Measurements from ENCODE around the gene PPIL3. TPM values are rescaled to one million over a fixed set of nuclear protein-coding genes. Genes with fewer than 3 reads are reported as not detected.

Gene PPIL3
- total RNA-seq, 2 donors from 2014 or later, result 6.9 to 7.0 TPM

DNA sequence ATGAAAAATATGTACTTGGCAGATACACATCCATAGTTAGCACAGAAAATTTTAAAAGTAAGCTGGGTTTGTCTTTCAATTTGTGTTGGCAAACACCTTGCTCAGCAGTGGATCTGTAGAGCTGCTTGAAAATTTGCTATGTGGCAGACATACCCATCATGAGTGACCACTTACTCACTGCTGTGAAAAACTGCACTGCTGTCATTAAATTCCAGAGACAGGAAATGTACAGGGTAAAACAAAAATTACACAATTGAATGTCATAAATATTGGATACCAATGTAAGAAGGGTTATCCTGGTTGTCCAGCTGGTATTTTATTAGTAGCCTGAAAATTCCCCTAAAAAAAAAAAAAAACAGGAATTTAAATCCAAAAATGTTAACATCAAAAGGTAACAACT is 24.8 kb upstream of the PPIL3 start:
- Histone ChIP-seq H3K27ac (no peak overlapping the region), H3K36me3 (replicated peaks in 1 of 2; ENCODE audit: insufficient read depth in 1 of 2, low read depth in 2 of 2) (peaks cover 0 to 27% of the 10 kb centered on the region in 2 donors), H3K4me1 (no peaks in the 10 kb centered on the region), H3K9me3 (no peaks in the 10 kb centered on the region), H3K4me3 (no peak overlapping the region), H3K27me3 (no peaks in the 10 kb centered on the region)
- ATAC-seq (no peak), DNase-seq (no peak)
- TF ChIP-seq, protein P1, sequence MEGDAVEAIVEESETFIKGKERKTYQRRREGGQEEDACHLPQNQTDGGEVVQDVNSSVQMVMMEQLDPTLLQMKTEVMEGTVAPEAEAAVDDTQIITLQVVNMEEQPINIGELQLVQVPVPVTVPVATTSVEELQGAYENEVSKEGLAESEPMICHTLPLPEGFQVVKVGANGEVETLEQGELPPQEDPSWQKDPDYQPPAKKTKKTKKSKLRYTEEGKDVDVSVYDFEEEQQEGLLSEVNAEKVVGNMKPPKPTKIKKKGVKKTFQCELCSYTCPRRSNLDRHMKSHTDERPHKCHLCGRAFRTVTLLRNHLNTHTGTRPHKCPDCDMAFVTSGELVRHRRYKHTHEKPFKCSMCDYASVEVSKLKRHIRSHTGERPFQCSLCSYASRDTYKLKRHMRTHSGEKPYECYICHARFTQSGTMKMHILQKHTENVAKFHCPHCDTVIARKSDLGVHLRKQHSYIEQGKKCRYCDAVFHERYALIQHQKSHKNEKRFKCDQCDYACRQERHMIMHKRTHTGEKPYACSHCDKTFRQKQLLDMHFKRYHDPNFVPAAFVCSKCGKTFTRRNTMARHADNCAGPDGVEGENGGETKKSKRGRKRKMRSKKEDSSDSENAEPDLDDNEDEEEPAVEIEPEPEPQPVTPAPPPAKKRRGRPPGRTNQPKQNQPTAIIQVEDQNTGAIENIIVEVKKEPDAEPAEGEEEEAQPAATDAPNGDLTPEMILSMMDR (IDR thresholded peaks at IDR 0.05), result no peak
- no peak for TF ChIP-seq POLR2A (IDR thresholded peaks at IDR 0.05)
- intact Hi-C loops (cut with DNase I), result no loop called here

DNA sequence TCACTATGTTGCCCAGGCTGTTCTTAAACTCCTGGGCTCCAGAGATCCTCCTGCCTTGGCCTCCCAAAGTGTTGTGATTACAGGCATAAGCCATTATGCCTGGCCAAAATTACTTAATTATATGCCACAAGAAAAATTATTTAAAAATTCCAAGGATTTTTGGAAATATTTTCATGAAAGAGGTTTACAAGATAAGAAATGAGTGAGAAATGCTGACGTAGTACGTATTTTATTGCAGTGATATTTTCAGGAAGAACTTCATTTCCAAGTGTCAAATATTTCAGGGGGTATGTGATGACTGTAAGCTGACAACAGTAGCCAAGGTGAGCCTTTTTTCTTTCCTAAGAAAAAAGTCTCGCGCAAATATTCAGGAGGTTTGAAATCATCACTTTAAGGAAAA is 21.1 kb upstream of the PPIL3 start:
- H3K27ac ChIP-seq, result no peak overlapping the region
- intact Hi-C loops (cut with DNase I), result loop anchor here (10.0 kb wide), 1 partner anchor 165 kb away; the partner anchor contains the start of genes HYCC2 and NDUFB3
- DNase-seq (no peak), ATAC-seq (no peak)
- no peaks in the 10 kb centered on the region for H3K4me1 ChIP-seq
- peaks cover 0 to 16% of the 10 kb centered on the region in 2 donors for H3K36me3 ChIP-seq (replicated peaks in 1 of 2; ENCODE audit: insufficient read depth in 1 of 2, low read depth in 2 of 2)
- H3K9me3 ChIP-seq, result no peaks in the 10 kb centered on the region
- WGBS, 2 donors, result 92 to 96% methylated on average over 4 of the region's 4 CpGs
- TF ChIP-seq, protein P1 (IDR thresholded peaks at IDR 0.05), result no peak
- no peak for TF ChIP-seq POLR2A (IDR thresholded peaks at IDR 0.05)
- H3K27me3 ChIP-seq, result no peaks in the 10 kb centered on the region
- H3K4me3 ChIP-seq, result no peak overlapping the region

DNA sequence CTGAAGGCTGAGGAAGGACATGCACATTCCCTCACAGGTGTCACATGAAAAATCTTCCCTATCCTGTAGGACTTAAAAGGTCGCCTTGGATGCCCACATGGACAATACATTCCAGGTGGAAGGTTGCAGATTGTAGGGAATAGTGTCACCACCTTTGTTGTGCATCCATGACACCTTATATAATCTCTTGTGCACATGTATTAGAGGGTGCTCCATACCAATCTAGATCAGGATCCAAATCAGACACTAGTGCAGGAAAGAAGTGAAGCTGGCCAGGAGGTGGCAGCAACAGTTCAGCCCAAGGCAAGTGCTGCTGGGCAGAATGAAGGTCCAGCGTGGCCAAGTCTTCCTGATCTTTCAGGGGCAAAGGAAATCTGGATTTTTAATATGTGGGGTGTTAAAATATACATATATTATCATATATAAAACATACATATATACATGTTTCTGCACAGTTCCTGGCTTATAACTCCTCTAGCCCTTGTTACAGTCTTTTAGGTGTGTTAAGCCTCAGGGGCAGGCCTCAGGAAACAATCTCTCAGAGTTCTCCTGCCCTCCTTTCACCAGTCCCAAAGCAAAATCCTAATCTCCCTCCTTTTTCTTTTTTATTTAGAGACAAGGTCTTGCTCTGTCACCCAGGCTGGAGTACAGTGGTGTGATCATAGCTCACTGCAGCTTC is 16.9 kb upstream of the PPIL3 start:
- DNase-seq (peak; percentile 70 to 82 (median 78)), ATAC-seq (peak; percentile 66)
- Histone ChIP-seq H3K27ac (no peak overlapping the region), H3K4me1 (peaks cover 3% of the 10 kb centered on the region), H3K27me3 (no peaks in the 10 kb centered on the region), H3K4me3 (no peak overlapping the region), H3K36me3 (replicated peaks in 1 of 2; ENCODE audit: insufficient read depth in 1 of 2, low read depth in 2 of 2) (peaks cover 0 to 4% of the 10 kb centered on the region in 2 donors), H3K9me3 (no peaks in the 10 kb centered on the region)
- intact Hi-C loops (cut with DNase I), result loop anchor here (10.0 kb wide), 1 partner anchor 169 kb away; the partner anchor contains the start of genes HYCC2 and NDUFB3
- TF ChIP-seq, protein P1 (IDR thresholded peaks at IDR 0.05), result peak; percentile 36 to 75 (median 65)
- TF ChIP-seq POLR2A (IDR thresholded peaks at IDR 0.05), result no peak
- WGBS, 2 donors, result 45 to 53% methylated on average over 2 of the region's 2 CpGs

DNA sequence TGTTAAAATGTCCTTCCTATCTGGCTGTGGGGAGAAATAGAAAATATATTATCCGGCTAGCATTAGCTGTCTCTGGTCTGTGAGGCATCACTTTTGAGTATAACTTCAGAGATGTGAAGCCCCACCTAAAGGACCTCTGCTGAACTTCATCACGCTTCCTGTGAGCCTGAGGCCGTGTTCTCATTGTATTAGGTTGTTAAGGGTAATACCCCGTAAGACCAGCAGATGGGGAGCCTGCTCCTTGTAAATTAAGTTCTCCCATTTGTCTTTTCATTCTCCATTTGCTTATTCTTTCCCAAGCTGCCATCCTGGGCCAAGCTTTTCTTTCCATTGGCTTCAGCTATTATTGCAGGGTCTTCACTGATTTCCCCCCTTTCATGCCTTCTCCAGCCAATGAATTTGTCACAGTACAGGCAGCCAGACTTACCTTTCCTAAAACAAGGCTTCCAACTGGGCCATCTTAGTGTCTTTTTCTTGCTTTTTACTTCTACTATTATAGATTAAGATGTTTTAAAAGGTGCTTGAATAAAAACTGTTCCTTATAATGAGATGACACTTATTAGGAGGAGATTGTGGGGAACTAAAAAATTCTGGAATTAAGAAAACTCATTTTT is 12.7 kb upstream of the PPIL3 start:
- Histone ChIP-seq H3K36me3 (replicated peaks in 1 of 2; ENCODE audit: insufficient read depth in 1 of 2, low read depth in 2 of 2) (peaks cover 0 to 19% of the 10 kb centered on the region in 2 donors), H3K9me3 (no peaks in the 10 kb centered on the region), H3K4me1 (peaks cover 3% of the 10 kb centered on the region), H3K4me3 (no peak overlapping the region), H3K27me3 (no peaks in the 10 kb centered on the region), H3K27ac (no peak overlapping the region)
- intact Hi-C loops (cut with DNase I), result loop anchor here (5.0 to 10.0 kb wide), 2 partner anchors 173 to 276 kb away; partner anchors contain the start of genes HYCC2 and NDUFB3
- DNase-seq, result peak; percentile 66 to 85 (median 74)
- WGBS, 2 donors, result 9 to 16% methylated on average over 4 of the region's 4 CpGs
- ATAC-seq, result peak; percentile 96
- TF ChIP-seq, protein P1 (IDR thresholded peaks at IDR 0.05), result peak; percentile 16 to 88 (median 74)
- TF ChIP-seq POLR2A (IDR thresholded peaks at IDR 0.05), result no peak

All from body of pancreas (tissue), 4 donors.